HCT116 (cell line): ENCODE data around the gene KYNU. TPM values are rescaled to one million over a fixed set of nuclear protein-coding genes. Genes with fewer than 3 reads are reported as not detected.

Experiments
- ATAC-seq: fragments of 200-7000 bp; cut with Tn5 transposase; 2 replicates; pipeline ENCODE4 v1.9.1; 2020; ENCODE audit warnings: mild to moderate bottlenecking, moderate library complexity
- BruUV-seq: library from RNA; stranded (reverse); fragments of 400-500 nt; replicated peaks from 2 replicates; lab custom pipeline; 2021; lab: Mats Ljungman, UMichigan
- CTCF ChIA-PET: fragments of 300-600 bp; sonication (Branson Sonifier 250); formaldehyde crosslinking; loops from one replicate; lab custom pipeline; 2021; ENCODE audit warnings: antibody characterized with exemption; lab: Charles Lee
- POLR2A ChIA-PET: fragments of 300-600, 350-600 bp; sonication (Branson Sonifier 250); formaldehyde crosslinking; loops from one replicate; lab custom pipeline; 2021; ENCODE audit warnings: antibody characterized with exemption; lab: Charles Lee
- RAD21 ChIA-PET, 2 experiments: fragments of 300-600 bp; sonication (Branson Sonifier 250); formaldehyde crosslinking; loops; one replicate each; lab custom pipeline; 2023; ENCODE audit warnings: low total read pairs in 2 of 2; ENCODE audit not compliant: uncharacterized antibody in 2 of 2, unreplicated experiment in 2 of 2, low non-redundant PET in 1 of 2; lab: Charles Lee
- DNase-seq: peaks from one replicate; pipeline ENCODE4 v3.0.0-alpha.2; 2010; ENCODE audit warnings: low read depth, low spot score
- H2AFZ ChIP-seq: fragments of 200-600 bp; shearing (Covaris generic), sonication (generic); 2 replicates; pipeline ENCODE4 v1.6.1; 2017; ENCODE audit warnings: low read depth, mixed run types, mixed read lengths, antibody characterized with exemption, low read length; ENCODE audit not compliant: poor library complexity, severe bottlenecking
- H3K27ac ChIP-seq: 2 replicates; pipeline ENCODE4 v1.5.1; 2012; ENCODE audit warnings: low read depth, low read length
- H3K27me3 ChIP-seq: fragments of 200-600 bp; sonication (generic); 2 replicates; pipeline ENCODE4 v1.6.1; 2016; ENCODE audit warnings: mixed run types, low read length, mixed read lengths; ENCODE audit not compliant: insufficient read depth
- H3K36me3 ChIP-seq, 2 experiments: fragments of 200-500 bp in 1 of 2; fragments of 200-600 bp in 1 of 2; sonication (Bioruptor generic) in 1 of 2; sonication (generic) in 1 of 2; 2 replicates each; pipeline versions ENCODE4 v1.5.1 to v1.6.1; 2014 to 2016; ENCODE audit warnings: low read length in 2 of 2, inconsistent platforms in 1 of 2, mixed read lengths in 1 of 2, mixed run types in 1 of 2; ENCODE audit not compliant: insufficient read depth in 2 of 2, control insufficient read depth in 1 of 2
- H3K4me1 ChIP-seq, 2 experiments: fragments of 200-600 bp in 1 of 2; sonication (generic) in 1 of 2; 2 replicates each; pipeline versions ENCODE4 v1.5.1 to v1.6.1; 2012 to 2017; ENCODE audit warnings: low read length in 2 of 2, inconsistent platforms in 1 of 2, mild to moderate bottlenecking in 1 of 2, mixed read lengths in 1 of 2, mixed run types in 1 of 2, moderate library complexity in 1 of 2; ENCODE audit not compliant: insufficient read depth in 2 of 2, control insufficient read depth in 1 of 2
- H3K4me2 ChIP-seq: fragments of 200-600 bp; sonication (generic); 2 replicates; pipeline ENCODE4 v1.6.1; 2017; ENCODE audit warnings: mixed run types, low read length, mixed read lengths
- H3K4me3 ChIP-seq, 2 experiments: fragments of 200-600 bp in 1 of 2; sonication (generic) in 1 of 2; replicated peaks in 1 of 2; 2 replicates each; pipeline ENCODE4 v1.5.1; 2011 to 2016; ENCODE audit warnings: low read length in 2 of 2, control low read depth in 1 of 2, low read depth in 1 of 2, mild to moderate bottlenecking in 1 of 2, mixed read lengths in 1 of 2, mixed run types in 1 of 2
- H3K79me2 ChIP-seq: fragments of 200-600 bp; sonication (generic); 2 replicates; pipeline ENCODE4 v1.6.1; 2017; ENCODE audit warnings: mild to moderate bottlenecking, mixed run types, low read length, moderate library complexity, mixed read lengths; ENCODE audit not compliant: insufficient read depth
- H3K9ac ChIP-seq: fragments of 200-600 bp; sonication (generic); 2 replicates; pipeline ENCODE4 v1.6.1; 2016; ENCODE audit warnings: low read length, mixed read lengths
- H3K9me2 ChIP-seq: fragments of 200-600 bp; sonication (generic), shearing (Covaris generic); 2 replicates; pipeline ENCODE4 v1.6.1; 2017; ENCODE audit warnings: mixed run types, mild to moderate bottlenecking, moderate library complexity; ENCODE audit not compliant: insufficient read depth
- H3K9me3 ChIP-seq, 2 experiments: fragments of 200-500 bp in 1 of 2; fragments of 200-600 bp in 1 of 2; sonication (Bioruptor generic) in 1 of 2; sonication (generic) in 1 of 2; 2 replicates each; pipeline ENCODE4 v1.6.1; 2014 to 2017; ENCODE audit warnings: low read length in 2 of 2, mixed read lengths in 2 of 2, inconsistent platforms in 1 of 2, low read depth in 1 of 2, mild to moderate bottlenecking in 1 of 2, mixed run types in 1 of 2, moderate library complexity in 1 of 2; ENCODE audit not compliant: control insufficient read depth in 1 of 2, insufficient read depth in 1 of 2
- H4K20me1 ChIP-seq: fragments of 200-600 bp; sonication (generic), shearing (Covaris generic); 2 replicates; pipeline ENCODE4 v1.6.1; 2017; ENCODE audit warnings: mixed run types, mild to moderate bottlenecking, moderate library complexity; ENCODE audit not compliant: insufficient read depth
- ATF3 ChIP-seq: IDR thresholded peaks from 2 replicates; pipeline ENCODE4 v1.6.1; 2012
- CBX3 ChIP-seq: IDR thresholded peaks from 2 replicates; pipeline ENCODE4 v1.6.1; 2012; ENCODE audit warnings: low read depth
- CEBPB ChIP-seq: IDR thresholded peaks from 2 replicates; pipeline ENCODE4 v1.6.1; 2012; ENCODE audit warnings: low read depth
- CTCF ChIP-seq, 3 experiments: fragments of 200-600 bp in 1 of 3; sonication (generic) in 1 of 3; IDR thresholded peaks in 2 of 3; conservative IDR thresholded peaks in 1 of 3; 2 replicates each; pipeline ENCODE4 v1.5.1; 2012 to 2017; ENCODE audit warnings: low read depth in 2 of 3, low read length in 2 of 3, antibody characterized with exemption in 1 of 3, borderline replicate concordance in 1 of 3, control low read depth in 1 of 3, mild to moderate bottlenecking in 1 of 3, mixed read lengths in 1 of 3, mixed run types in 1 of 3, moderate library complexity in 1 of 3; ENCODE audit not compliant: insufficient read depth in 1 of 3
- EGR1 ChIP-seq: IDR thresholded peaks from 2 replicates; pipeline ENCODE4 v1.6.1; 2012; ENCODE audit warnings: low read depth
- ELF1 ChIP-seq: IDR thresholded peaks from 2 replicates; pipeline ENCODE4 v1.6.1; 2012; ENCODE audit warnings: low read depth, borderline replicate concordance
- EZH2 ChIP-seq: fragments of 200-600 bp; sonication (generic); IDR thresholded peaks from 2 replicates; pipeline ENCODE4 v1.6.1; 2017; ENCODE audit warnings: antibody characterized with exemption, mixed run types
- JUND ChIP-seq: IDR thresholded peaks from 2 replicates; pipeline ENCODE4 v1.6.1; 2012
- MAX ChIP-seq: IDR thresholded peaks from 2 replicates; pipeline ENCODE4 v1.6.1; 2012
- POLR2A ChIP-seq: IDR thresholded peaks from 2 replicates; pipeline ENCODE4 v1.7.0; 2011; ENCODE audit warnings: borderline replicate concordance; ENCODE audit not compliant: insufficient read depth, insufficient read length; ENCODE audit errors: extremely low read depth
- POLR2AphosphoS5 ChIP-seq: IDR thresholded peaks from 2 replicates; pipeline ENCODE4 v1.6.1; 2011; ENCODE audit warnings: mild to moderate bottlenecking, low read depth, low read length, moderate library complexity
- RAD21 ChIP-seq: IDR thresholded peaks from 2 replicates; pipeline ENCODE4 v1.6.1; 2012; ENCODE audit warnings: low read depth, mild to moderate bottlenecking
- SIN3A ChIP-seq: IDR thresholded peaks from 2 replicates; pipeline ENCODE4 v1.6.1; 2012; ENCODE audit warnings: low read depth
- SP1 ChIP-seq: IDR thresholded peaks from 2 replicates; pipeline ENCODE4 v1.6.1; 2012; ENCODE audit warnings: low read depth
- TCF7L2 ChIP-seq: IDR thresholded peaks from 2 replicates; pipeline ENCODE4 v1.7.0; 2011; ENCODE audit warnings: borderline replicate concordance, inconsistent platforms; ENCODE audit not compliant: insufficient read depth, insufficient read length; ENCODE audit errors: extremely low read depth
- YY1 ChIP-seq: IDR thresholded peaks from 2 replicates; pipeline ENCODE4 v1.6.1; 2011; ENCODE audit warnings: low read length, low read depth, moderate library complexity, mild to moderate bottlenecking; ENCODE audit not compliant: insufficient replicate concordance; ENCODE audit errors: extremely low read depth
- ZBTB33 ChIP-seq: IDR thresholded peaks from 2 replicates; pipeline ENCODE4 v1.6.1; 2011; ENCODE audit warnings: mild to moderate bottlenecking, low read length, moderate library complexity; ENCODE audit not compliant: insufficient replicate concordance; ENCODE audit errors: extremely low read depth
- ZFX ChIP-seq: fragments of 450-650 bp; IDR thresholded peaks from 2 replicates; pipeline ENCODE4 v1.6.1; 2017
- ZNF274 ChIP-seq: fragments of 200-500 bp; sonication (Bioruptor generic); IDR thresholded peaks from 2 replicates; pipeline ENCODE4 v1.6.1; 2014; ENCODE audit warnings: mild to moderate bottlenecking, low read depth, low read length, inconsistent platforms
- intact Hi-C: fragments of 100-400 bp; cut with micrococcal nuclease; formaldehyde crosslinking; loops from 2 replicates; pipeline ENCODE4 v1.10.0; 2022
- total RNA-seq: library from RNA; stranded (reverse); gene quantifications from one replicate; pipeline ENCODE4 v1.2.1, GENCODE V29; 2021; ENCODE audit not compliant: unreplicated experiment

Gene KYNU
- total RNA-seq, 1 experiment from 2014 or later, result 0.22 TPM

DNA sequence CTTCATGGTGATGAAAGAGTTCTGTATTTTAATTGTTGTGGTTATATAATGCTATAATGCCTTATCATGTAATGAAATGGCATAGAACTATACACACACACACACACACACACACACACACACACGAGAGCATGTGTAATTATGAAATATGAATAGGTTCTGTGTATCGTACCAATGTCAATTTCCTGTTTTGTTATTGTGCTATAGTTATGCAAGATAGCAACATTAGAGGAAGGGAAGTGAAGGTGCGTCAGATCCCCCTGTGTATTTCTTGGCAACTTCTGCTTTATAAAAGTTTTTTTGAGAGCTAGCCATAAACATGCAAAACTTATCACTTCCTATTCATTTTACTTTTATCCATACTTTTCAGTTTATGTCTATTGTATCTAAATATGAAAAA, 191.0 kb downstream of the KYNU start:
- POLR2A ChIA-PET, result no interaction called here
- DNase-seq, result no peak
- Histone ChIP-seq H3K27me3 (no peaks in the 10 kb centered on the region), H3K9me2 (no peaks in the 10 kb centered on the region; the same call in 1 of the 2 replicates), H3K4me2 (no peak overlapping the region), H3K9me3 (no peaks in the 10 kb centered on the region), H3K27ac (no peak overlapping the region), H3K4me3 (no peak overlapping the region), H3K4me1 (no peaks in the 10 kb centered on the region), H2AFZ (no peak overlapping the region), H3K9ac (no peak overlapping the region), H3K36me3 (no peaks in the 10 kb centered on the region), H3K79me2 (no peaks in the 10 kb centered on the region), H4K20me1 (no peaks in the 10 kb centered on the region)
- intact Hi-C loops, result no loop called here
- RAD21 ChIA-PET, result no interaction called here
- no peak for TF ChIP-seq JUND
- no peak for ATAC-seq
- BruUV-seq, result no TSS peak
- CTCF ChIA-PET, result no interaction called here

- no TSS peak for BruUV-seq
- H3K4me1 ChIP-seq, result no peaks in the 10 kb centered on the region
- ChIA-PET POLR2A (no interaction called here), CTCF (no interaction called here), RAD21 (no interaction called here)
- no peaks in the 10 kb centered on the region for H3K27me3 ChIP-seq
- DNase-seq (no peak), ATAC-seq (no peak)
- no peak overlapping the region for H3K27ac ChIP-seq
- no peak overlapping the region for H3K4me2 ChIP-seq
- H2AFZ ChIP-seq, result no peak overlapping the region
- no peak for TF ChIP-seq SIN3A
- no peak for TF ChIP-seq RAD21
- no peak for TF ChIP-seq MAX
- TF ChIP-seq CTCF (IDR thresholded peaks at IDR 0.05 in 2 of 3, conservative IDR thresholded peaks at IDR 0.05 in 1 of 3; ENCODE audit: borderline replicate concordance in 1 of 3, insufficient read depth in 1 of 3, low read depth in 2 of 3, low read length in 2 of 3), result no peak
- no peak for TF ChIP-seq YY1
- TF ChIP-seq TCF7L2, result no peak
- no peak for TF ChIP-seq CEBPB
- no peak for TF ChIP-seq EGR1
- TF ChIP-seq ELF1, result no peak
- no peak for TF ChIP-seq ZFX
- no peak for TF ChIP-seq EZH2
- no peak for TF ChIP-seq ATF3
- TF ChIP-seq POLR2A, result no peak
- TF ChIP-seq JUND, result no peak
- no peak for TF ChIP-seq ZNF274
- TF ChIP-seq ZBTB33, result no peak
- no peak for TF ChIP-seq CBX3
- no peak for TF ChIP-seq POLR2AphosphoS5
- no peak for TF ChIP-seq SP1
- no peaks in the 10 kb centered on the region; the same call in 1 of the 2 replicates for H3K9me2 ChIP-seq
- intact Hi-C loops, result no loop called here
- H3K4me3 ChIP-seq, result no peak overlapping the region
- no peak overlapping the region for H3K9ac ChIP-seq
- no peaks in the 10 kb centered on the region for H3K79me2 ChIP-seq
- peaks cover 0 to 4% of the 10 kb centered on the region in 2 experiments; a peak in 2 of 4 replicates for H3K9me3 ChIP-seq
- no peaks in the 10 kb centered on the region for H3K36me3 ChIP-seq
- H4K20me1 ChIP-seq, result no peaks in the 10 kb centered on the region
Observed at GRCh38 chr2:143070704-143071103, 193.2 kb downstream of the KYNU start.
